MM.1S (cell line): ENCODE data around the gene FOS.

Experiments
- DNase-seq: peaks from one replicate; pipeline ENCODE4 v3.0.0-alpha.2; 2015
- H2AFZ ChIP-seq: fragments of 300-600 bp; sonication (generic); 2 replicates; pipeline ENCODE4 v1.6.0; 2016; ENCODE audit warnings: antibody characterized with exemption, low read length
- H3F3A ChIP-seq: fragments of 300-600 bp; sonication (generic); 2 replicates; pipeline ENCODE4 v1.6.1; 2016; ENCODE audit warnings: mild to moderate bottlenecking, antibody characterized with exemption, low read length, moderate library complexity, mixed read lengths; ENCODE audit not compliant: insufficient read depth
- H3K27ac ChIP-seq: fragments of 300-600 bp; sonication (generic); 2 replicates; pipeline ENCODE4 v1.5.1; 2016; ENCODE audit warnings: mild to moderate bottlenecking, low read length
- H3K27me3 ChIP-seq: fragments of 300-600 bp; sonication (generic); replicated peaks from 2 replicates; pipeline ENCODE4 v1.6.0; 2016; ENCODE audit warnings: low read length; ENCODE audit not compliant: insufficient read depth
- H3K36me3 ChIP-seq: fragments of 300-600 bp; sonication (generic); replicated peaks from 2 replicates; pipeline ENCODE4 v1.6.1; 2016; ENCODE audit warnings: mild to moderate bottlenecking, low read length, mixed read lengths; ENCODE audit not compliant: insufficient read depth
- H3K4me1 ChIP-seq: fragments of 300-600 bp; sonication (generic); 2 replicates; pipeline ENCODE4 v1.6.1; 2016; ENCODE audit warnings: low read length, mixed read lengths
- H3K4me2 ChIP-seq: fragments of 300-600 bp; sonication (generic); 2 replicates; pipeline ENCODE4 v1.6.0; 2016; ENCODE audit warnings: low read depth, low read length
- H3K4me3 ChIP-seq: fragments of 300-600 bp; sonication (generic); 2 replicates; pipeline ENCODE4 v1.5.1; 2016; ENCODE audit warnings: low read length, mixed read lengths
- H3K79me2 ChIP-seq: fragments of 300-600 bp; sonication (generic); 2 replicates; pipeline ENCODE4 v1.6.1; 2016; ENCODE audit warnings: mixed run types, low read length, mixed read lengths
- H3K9ac ChIP-seq: fragments of 300-600 bp; sonication (generic); 2 replicates; pipeline ENCODE4 v1.6.1; 2016; ENCODE audit warnings: low read length, mixed read lengths
- H3K9me2 ChIP-seq: fragments of 300-600 bp; sonication (generic); replicated peaks from 2 replicates; pipeline ENCODE4 v1.6.1; 2016; ENCODE audit warnings: mild to moderate bottlenecking, low read length, mixed read lengths; ENCODE audit not compliant: insufficient read depth
- H3K9me3 ChIP-seq: fragments of 300-600 bp; sonication (generic); replicated peaks from 2 replicates; pipeline ENCODE4 v1.6.1; 2016; ENCODE audit warnings: mild to moderate bottlenecking, low read length, mixed read lengths; ENCODE audit not compliant: insufficient read depth
- H4K20me1 ChIP-seq: fragments of 300-600 bp; sonication (generic); 2 replicates; pipeline ENCODE4 v1.6.1; 2016; ENCODE audit warnings: mild to moderate bottlenecking, low read length, moderate library complexity, mixed read lengths; ENCODE audit not compliant: insufficient read depth
- EZH2 ChIP-seq: fragments of 300-600 bp; sonication (generic); optimal IDR thresholded peaks from 2 replicates; pipeline ENCODE3; 2017; ENCODE audit warnings: low read depth, mild to moderate bottlenecking, antibody characterized with exemption, low read length, mixed read lengths
- EZH2phosphoT487 ChIP-seq: fragments of 300-600 bp; sonication (generic); IDR thresholded peaks from 2 replicates; pipeline ENCODE4 v1.6.1; 2018; ENCODE audit warnings: antibody characterized with exemption, low read length
- TF ChIP-seq, protein P1 (sequence below): fragments of 300-600 bp; sonication (generic); IDR thresholded peaks from 2 replicates; pipeline ENCODE4 v1.5.1; 2016; ENCODE audit warnings: antibody characterized with exemption, low read length, mixed read lengths

Gene FOS

DNA sequence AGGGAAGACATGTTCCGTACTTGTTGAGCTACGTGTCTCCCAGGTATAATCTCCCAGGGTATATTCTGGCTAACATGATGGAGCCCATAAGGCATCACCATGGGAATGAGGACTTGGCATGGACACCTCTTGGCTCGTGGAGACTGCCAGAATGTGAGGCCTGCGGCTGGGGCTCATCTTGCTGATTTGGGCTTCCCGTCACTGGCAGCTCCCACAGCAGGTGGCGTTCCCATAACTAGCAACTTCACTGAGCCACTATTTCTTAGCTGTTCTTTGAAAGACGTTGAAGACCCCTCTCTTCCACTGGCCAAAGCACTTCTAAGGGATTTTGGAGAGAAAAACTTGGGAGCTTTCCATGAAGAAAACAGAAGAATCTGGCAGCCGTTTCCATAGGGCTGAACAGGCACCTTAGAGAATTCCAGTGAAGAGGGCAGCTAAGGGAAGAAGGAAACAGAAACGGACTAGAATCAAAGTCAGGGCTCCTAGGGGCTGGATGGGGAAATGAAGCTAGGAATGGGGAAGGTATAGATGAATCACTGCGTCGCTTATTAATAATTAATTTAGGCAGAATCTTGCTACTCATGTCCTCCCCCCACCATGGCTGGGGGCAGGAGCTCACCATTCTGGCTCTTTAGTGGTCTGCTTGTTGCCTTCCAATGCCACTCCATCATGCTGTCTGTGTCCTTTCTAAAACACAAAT lies 39.7 kb upstream of the FOS start:
- no peaks in the 10 kb centered on the region for H3K4me1 ChIP-seq
- no peaks in the 10 kb centered on the region for H3K9me3 ChIP-seq
- no peak overlapping the region for H3K9ac ChIP-seq
- H3K27me3 ChIP-seq, result no peaks in the 10 kb centered on the region
- no peak overlapping the region for H3K4me3 ChIP-seq
- H3F3A ChIP-seq, result no peaks in the 10 kb centered on the region
- no peak overlapping the region for H3K27ac ChIP-seq
- H2AFZ ChIP-seq, result no peak overlapping the region
- H3K9me2 ChIP-seq, result no peaks in the 10 kb centered on the region
- DNase-seq, result no peak
- H3K79me2 ChIP-seq, result no peaks in the 10 kb centered on the region
- no peaks in the 10 kb centered on the region for H4K20me1 ChIP-seq
- TF ChIP-seq EZH2 (no peak), EZH2phosphoT487 (no peak)
- TF ChIP-seq, protein P1, sequence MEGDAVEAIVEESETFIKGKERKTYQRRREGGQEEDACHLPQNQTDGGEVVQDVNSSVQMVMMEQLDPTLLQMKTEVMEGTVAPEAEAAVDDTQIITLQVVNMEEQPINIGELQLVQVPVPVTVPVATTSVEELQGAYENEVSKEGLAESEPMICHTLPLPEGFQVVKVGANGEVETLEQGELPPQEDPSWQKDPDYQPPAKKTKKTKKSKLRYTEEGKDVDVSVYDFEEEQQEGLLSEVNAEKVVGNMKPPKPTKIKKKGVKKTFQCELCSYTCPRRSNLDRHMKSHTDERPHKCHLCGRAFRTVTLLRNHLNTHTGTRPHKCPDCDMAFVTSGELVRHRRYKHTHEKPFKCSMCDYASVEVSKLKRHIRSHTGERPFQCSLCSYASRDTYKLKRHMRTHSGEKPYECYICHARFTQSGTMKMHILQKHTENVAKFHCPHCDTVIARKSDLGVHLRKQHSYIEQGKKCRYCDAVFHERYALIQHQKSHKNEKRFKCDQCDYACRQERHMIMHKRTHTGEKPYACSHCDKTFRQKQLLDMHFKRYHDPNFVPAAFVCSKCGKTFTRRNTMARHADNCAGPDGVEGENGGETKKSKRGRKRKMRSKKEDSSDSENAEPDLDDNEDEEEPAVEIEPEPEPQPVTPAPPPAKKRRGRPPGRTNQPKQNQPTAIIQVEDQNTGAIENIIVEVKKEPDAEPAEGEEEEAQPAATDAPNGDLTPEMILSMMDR, result no peak
- no peak overlapping the region for H3K4me2 ChIP-seq
- H3K36me3 ChIP-seq, result no peaks in the 10 kb centered on the region

- no peaks in the 10 kb centered on the region for H3K4me1 ChIP-seq
- no peaks in the 10 kb centered on the region for H3F3A ChIP-seq
- no peaks in the 10 kb centered on the region for H3K79me2 ChIP-seq
- no peaks in the 10 kb centered on the region for H3K27me3 ChIP-seq
- H3K9me3 ChIP-seq, result no peaks in the 10 kb centered on the region
- H2AFZ ChIP-seq, result no peak overlapping the region
- DNase-seq, result no peak
- no peak overlapping the region for H3K27ac ChIP-seq
- no peaks in the 10 kb centered on the region for H3K36me3 ChIP-seq
- no peak overlapping the region for H3K4me2 ChIP-seq
- no peak overlapping the region for H3K9ac ChIP-seq
- H3K4me3 ChIP-seq, result no peak overlapping the region
- TF ChIP-seq, protein P1, result no peak
- TF ChIP-seq EZH2phosphoT487, result no peak
- TF ChIP-seq EZH2, result no peak
- H3K9me2 ChIP-seq, result no peaks in the 10 kb centered on the region
- H4K20me1 ChIP-seq, result no peaks in the 10 kb centered on the region
Observed at GRCh38 chr14:75240781-75241180, 37.8 kb upstream of the FOS start.

GRCh38 chr14:75242546-75243273 lies 35.9 kb upstream of the FOS start:
- no peaks in the 10 kb centered on the region for H3K27me3 ChIP-seq
- no peak for DNase-seq
- 0 out of 2 replicates have a peak, but pooled peaks cover under 1% of the 10 kb centered on the region for H3F3A ChIP-seq
- no peaks in the 10 kb centered on the region for H3K9me3 ChIP-seq
- H3K36me3 ChIP-seq, result no peaks in the 10 kb centered on the region
- H3K9me2 ChIP-seq, result no peaks in the 10 kb centered on the region
- H3K4me2 ChIP-seq, result no peak overlapping the region
- no peaks in the 10 kb centered on the region for H4K20me1 ChIP-seq
- no peak overlapping the region for H2AFZ ChIP-seq
- no peak overlapping the region for H3K9ac ChIP-seq
- TF ChIP-seq EZH2phosphoT487 (no peak), EZH2 (no peak)
- TF ChIP-seq, protein P1, result no peak
- no peaks in the 10 kb centered on the region for H3K79me2 ChIP-seq
- no peak overlapping the region for H3K27ac ChIP-seq
- no peak overlapping the region for H3K4me3 ChIP-seq
- peaks cover 6% of the 10 kb centered on the region for H3K4me1 ChIP-seq
